HG03196 (cell line): ENCODE data around the gene PADI4.
"Not testable (repeated sequence)": the region's sequence is repeated elsewhere in the genome, so short reads cannot be mapped to it uniquely, and the experiment has no call there.

Source experiments
- ATAC-seq: cut with Tn5 transposase; IDR thresholded peaks from one replicate; pipeline ENCODE4 v1.9.1; 2021; ENCODE audit not compliant: unreplicated experiment

The PADI4 gene

GRCh38 chr1:17310068-17310640 is 2.2 kb downstream of the PADI4 start:
- no peak for ATAC-seq

- no peak for ATAC-seq
These were observed 5.7 kb downstream of the PADI4 start for GRCh38 chr1:17313530-17314309.

DNA sequence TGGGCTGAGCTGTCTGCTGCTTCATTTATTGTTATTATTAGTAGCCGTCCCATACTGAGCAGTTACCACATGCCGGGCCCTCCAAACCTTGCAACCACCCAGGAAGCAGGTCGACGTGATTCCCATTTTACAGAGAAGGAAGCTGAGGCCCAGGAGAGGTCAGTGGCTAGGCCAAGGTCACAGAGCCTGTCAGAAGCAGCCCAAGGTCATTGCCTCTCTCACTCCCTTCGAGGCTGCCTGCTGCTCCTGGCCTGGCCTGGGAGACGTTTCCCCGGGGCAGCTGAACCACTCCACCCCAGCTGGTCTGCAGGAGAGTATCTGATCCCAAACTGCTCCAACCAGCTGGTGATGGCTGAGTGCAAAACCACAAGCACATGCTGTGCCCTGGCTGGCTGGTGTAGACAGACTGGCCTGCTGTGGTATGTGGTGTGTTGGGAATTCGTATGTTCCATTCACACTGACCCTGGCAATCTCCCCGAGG is 6.5 kb downstream of the PADI4 start:
- ATAC-seq, result no peak

GRCh38 chr1:17315542-17316130 is 7.6 kb downstream of the PADI4 start:
- ATAC-seq, result no peak

DNA sequence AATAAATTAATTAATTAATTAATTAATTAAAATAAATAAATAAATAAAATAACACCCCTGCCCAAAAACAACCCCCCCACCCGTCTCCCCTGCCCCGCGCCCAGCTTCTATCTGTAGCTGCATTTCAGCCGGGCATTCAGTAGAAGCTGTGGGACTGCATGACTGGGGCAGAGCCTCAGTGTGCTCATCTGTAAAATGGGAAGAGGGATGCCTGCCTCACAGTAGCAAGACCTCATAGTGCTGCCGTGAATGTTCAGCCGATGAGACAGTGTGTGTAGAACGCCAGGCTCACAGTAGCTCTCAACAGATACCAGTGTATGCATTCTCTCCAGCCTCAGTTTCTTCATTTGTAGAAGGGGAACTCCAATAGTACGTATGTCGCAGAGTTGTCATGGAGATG is 8.7 kb downstream of the PADI4 start:
- ATAC-seq, result no peak

GRCh38 chr1:17318262-17318661 is 10.3 kb downstream of the PADI4 start:
- no peak for ATAC-seq

- no peak for ATAC-seq
These were observed 11.8 kb downstream of the PADI4 start for GRCh38 chr1:17319561-17320350.

DNA sequence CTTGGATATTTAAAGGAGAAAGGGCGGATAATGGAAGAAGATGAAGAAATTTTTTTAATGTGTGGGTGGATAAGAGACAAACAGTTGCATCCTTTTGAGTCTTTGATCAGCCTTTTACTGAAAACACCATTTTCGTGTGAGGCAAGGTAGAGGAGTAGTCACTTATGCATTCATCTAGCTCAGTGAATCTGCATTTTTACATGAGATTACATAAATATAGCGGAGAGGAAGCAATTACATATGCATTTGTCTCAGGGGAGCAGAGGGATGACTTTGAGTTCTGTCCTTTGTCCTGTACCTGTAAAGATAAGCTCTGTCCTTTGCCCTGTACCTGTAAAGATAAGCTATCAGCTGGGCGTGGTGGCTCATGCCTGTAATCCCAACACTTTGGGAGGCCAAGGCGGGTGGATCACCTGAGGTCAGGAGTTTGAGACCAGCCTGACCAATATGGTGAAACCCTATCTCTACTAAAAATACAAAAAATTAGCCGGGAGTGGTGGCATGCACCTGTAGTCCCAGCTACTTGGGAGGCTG is 13.9 kb downstream of the PADI4 start:
- ATAC-seq, result not testable (repeated sequence)

DNA sequence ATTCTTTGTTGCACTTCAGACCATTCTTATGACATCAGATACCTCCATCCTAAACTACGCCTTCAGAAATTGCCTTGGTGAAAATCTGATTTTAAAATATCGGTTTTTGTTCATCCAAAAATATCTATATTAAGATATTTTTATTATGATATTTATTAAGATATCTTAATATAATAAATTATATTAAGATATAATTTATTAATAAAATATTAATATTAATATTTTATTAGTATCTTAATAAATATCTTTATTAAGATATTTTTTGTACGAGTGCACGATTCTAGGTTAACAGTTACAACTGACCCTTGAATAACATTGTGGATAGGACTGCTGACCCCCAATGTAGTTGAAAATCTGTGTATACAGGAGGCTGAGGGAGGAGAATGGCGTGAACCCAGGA is 20.9 kb downstream of the PADI4 start:
- ATAC-seq, result no peak

GRCh38 chr1:17329610-17330009 is 21.6 kb downstream of the PADI4 start:
- ATAC-seq, result no peak

- ATAC-seq, result no peak
These were observed 22.9 kb downstream of the PADI4 start for GRCh38 chr1:17330856-17331255.

DNA sequence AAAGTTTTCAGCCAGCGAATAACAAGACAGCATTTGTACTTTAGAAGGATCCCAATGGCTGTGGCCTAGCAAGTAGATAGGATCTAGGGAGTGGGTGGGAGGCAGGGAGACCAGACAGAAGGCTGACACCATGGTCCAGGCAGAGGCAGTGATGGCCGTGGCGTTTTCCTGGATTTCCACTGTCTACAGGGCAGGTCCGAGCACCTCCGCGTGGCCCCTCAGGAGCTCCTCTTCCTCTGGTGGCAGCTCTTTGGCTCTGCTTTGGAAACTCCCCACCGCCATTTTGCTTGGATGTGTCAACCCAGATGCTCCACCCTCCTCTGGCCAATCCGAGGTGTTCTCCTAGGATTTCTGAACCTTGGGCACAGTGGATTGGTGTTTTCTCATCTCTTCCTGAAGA is 25.1 kb downstream of the PADI4 start:
- ATAC-seq, result no peak

DNA sequence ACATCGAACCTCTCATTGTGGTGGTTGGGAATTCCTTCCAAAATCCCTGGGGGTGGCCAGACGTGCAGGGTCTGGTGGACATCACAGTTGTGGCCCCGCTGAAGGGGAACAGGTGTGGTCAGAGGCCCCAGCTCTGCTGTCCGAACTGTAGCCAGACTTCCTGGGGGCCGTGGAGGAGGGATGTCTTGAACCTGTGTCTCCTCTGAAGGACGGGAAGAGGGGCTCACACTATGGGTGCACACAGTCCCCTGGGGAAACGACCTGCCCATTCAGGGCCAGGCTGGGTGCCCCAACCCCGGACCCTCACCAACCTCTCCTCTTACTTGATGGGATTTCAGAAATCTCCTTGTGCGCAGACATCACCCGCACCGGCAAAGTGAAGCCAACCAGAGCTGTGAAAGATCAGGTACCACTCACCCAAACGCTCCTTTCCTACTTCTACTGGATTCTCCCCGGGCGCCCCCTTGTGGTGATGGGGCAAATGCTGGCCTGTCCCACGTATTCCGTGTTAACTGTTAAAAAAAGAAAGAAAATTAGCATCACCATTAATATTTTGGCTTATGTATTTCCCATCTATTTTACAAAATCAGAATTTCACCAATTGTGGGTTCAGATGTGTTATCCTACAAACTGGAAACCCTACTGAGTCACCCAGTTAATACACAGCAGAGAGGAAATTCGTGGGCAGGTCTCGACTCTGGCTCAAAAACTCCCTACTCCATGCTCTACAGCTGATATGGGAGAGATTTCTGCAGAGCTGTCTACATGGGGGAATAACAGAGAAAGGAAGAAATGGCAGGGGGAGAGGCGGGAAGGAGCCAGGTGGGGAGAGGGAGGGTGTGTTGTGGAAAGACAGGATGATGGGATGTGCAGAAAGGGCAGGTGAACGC is 28.1 kb downstream of the PADI4 start:
- ATAC-seq, result no peak

- no peak for ATAC-seq
These were observed 30.9 kb downstream of the PADI4 start for GRCh38 chr1:17338706-17339493.

GRCh38 chr1:17339521-17339920 is 31.5 kb downstream of the PADI4 start:
- no peak for ATAC-seq

GRCh38 chr1:17340358-17340757 is 32.4 kb downstream of the PADI4 start:
- no peak for ATAC-seq

DNA sequence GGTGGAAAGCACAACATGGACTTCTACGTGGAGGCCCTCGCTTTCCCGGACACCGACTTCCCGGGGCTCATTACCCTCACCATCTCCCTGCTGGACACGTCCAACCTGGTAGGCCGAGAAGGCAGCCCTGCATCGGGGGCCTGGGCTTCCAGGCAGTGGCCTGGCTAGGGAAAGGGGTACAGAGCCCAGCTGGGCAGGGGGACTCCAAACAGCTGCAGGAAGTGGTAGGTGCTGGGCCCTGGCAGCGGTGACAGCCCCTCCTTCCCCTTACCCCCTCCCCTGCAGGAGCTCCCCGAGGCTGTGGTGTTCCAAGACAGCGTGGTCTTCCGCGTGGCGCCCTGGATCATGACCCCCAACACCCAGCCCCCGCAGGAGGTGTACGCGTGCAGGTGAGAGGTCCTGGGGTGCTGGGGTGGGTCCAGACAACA is 34.0 kb downstream of the PADI4 start:
- ATAC-seq, result no peak

DNA sequence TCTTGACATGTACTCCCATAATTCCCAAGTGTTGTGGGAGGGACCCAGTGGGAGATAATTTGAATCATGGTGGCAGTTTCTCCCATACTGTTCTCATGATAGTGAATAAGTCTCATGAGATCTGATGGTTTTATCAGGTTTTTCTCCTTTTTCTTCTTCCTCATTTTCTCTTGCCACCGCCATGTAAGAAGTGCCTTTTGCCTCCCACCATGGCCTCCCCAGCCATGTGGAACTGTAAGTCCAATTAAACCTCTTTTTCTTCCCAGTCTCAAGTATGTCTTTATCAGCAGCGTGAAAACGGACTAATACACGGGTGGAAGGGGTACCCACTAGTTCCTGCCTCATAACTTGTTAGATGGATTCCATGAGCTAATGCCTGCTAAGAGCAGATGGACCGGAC is 37.5 kb downstream of the PADI4 start:
- ATAC-seq, result not testable (repeated sequence)

GRCh38 chr1:17346046-17346789 is 38.2 kb downstream of the PADI4 start:
- ATAC-seq, result no peak
